Vagina (tissue), 2 donors: ENCODE measurements around the gene USP10.

Experiments used
- CTCF ChIP-seq, 3 experiments: fragments of 450-650 bp in 2 of 3; fragments of 200-600 bp in 1 of 3; sonication (generic) in 1 of 3; IDR thresholded peaks; one replicate each; pipeline ENCODE4 v1.5.1; 2017 to 2019; ENCODE audit warnings: antibody characterized with exemption in 3 of 3, mild to moderate bottlenecking in 2 of 3, moderate library complexity in 2 of 3
- POLR2A ChIP-seq, 2 donors: fragments of 450-650 bp; IDR thresholded peaks; one replicate each; pipeline ENCODE4 v1.6.1; 2017; ENCODE audit warnings: antibody characterized with exemption in 2 of 2, mild to moderate bottlenecking in 2 of 2, moderate library complexity in 2 of 2

DNA sequence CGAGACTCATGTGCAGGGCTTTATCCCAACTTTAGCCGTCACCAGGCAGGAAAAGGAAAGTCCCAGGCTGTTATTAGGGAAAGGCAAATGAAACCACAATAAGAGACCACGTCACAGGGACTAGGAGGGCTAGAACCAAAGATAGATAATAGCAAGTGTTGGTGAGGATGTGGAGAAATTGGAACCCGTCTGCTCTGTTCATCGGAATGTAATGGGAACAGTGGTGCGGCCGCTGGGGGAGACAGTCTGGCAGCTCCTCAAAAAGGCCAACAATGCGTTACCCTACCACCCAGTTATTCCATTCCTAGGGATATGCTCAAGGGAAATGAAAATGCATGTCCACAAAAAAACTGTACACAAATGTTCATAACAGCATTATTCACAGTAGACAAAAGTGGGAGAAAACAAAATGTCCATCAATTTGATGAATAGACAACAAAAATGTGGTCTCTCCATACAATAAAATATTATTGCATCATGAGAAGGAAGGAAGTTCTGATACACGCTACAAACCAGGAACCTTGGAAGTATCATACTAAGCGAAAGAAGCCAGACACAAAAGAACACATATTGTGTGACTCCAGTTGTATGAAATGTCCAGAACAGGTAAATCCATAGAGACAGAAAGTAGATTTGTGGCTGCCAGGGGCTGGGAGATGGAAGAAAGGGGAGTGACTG is 19.5 kb upstream of the USP10 start:
- TF ChIP-seq CTCF (IDR thresholded peaks at IDR 0.05) = no peak
- no peak for TF ChIP-seq POLR2A (IDR thresholded peaks at IDR 0.05)
